Tibial nerve (tissue), 4 donors: Measurements from ENCODE around the gene ZBTB47.

Experiments
- CTCF ChIP-seq, 5 experiments: fragments of 200-600 bp in 3 of 5; fragments of 450-650 bp in 2 of 5; sonication (generic) in 3 of 5; IDR thresholded peaks; one replicate each; pipeline ENCODE4 v1.5.1; 2016 to 2019; ENCODE audit warnings: antibody characterized with exemption in 5 of 5, mild to moderate bottlenecking in 3 of 5, moderate library complexity in 2 of 5
- EP300 ChIP-seq, 2 donors: sonication (generic); formaldehyde crosslinking; IDR thresholded peaks; one replicate each; pipeline ENCODE4 v1.6.1; 2017; ENCODE audit warnings: antibody characterized with exemption in 2 of 2, mild to moderate bottlenecking in 1 of 2
- POLR2A ChIP-seq, 2 donors: fragments of 450-650 bp; IDR thresholded peaks; one replicate each; pipeline ENCODE4 v1.6.1; 2017; ENCODE audit warnings: antibody characterized with exemption in 2 of 2, mild to moderate bottlenecking in 2 of 2, moderate library complexity in 2 of 2

GRCh38 chr3:42700366-42701288, 47.1 kb downstream of the ZBTB47 start:
- TF ChIP-seq CTCF (IDR thresholded peaks at IDR 0.05) (no peak), EP300 (IDR thresholded peaks at IDR 0.05) (no peak), POLR2A (IDR thresholded peaks at IDR 0.05) (no peak)
